ENCODE data around the gene CDH16.

DNA sequence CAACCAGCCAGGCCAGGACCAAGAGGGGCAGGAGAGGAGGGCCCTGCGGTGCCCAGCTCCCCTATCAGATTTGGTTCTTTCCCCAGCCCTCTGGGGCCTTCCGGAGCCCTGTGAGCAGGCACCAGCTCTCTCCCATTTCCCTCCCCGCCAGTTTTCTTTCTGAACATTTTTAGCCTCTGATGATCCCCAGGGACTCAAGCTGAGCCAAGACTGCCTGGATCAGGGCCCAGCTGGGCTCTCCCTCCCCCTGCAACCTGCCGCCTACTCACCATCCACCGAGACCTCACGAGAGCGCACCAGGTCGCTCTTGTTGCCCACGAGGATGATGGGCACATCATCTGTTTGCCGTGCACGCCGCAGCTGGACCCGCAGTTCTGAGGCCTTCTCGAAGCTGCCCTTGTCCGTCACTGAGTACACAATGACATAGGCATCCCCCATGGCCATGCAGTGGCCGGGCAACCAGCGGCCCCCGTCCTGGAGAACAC lies 4.6 kb upstream of the CDH16 start:
- TF ChIP-seq CTCF (IDR thresholded peaks at IDR 0.05) (no peak), EZH2 (IDR thresholded peaks at IDR 0.05) (no peak)
